A673 (cell line): Measurements from ENCODE around the gene ATE1.

ENCODE experiments used
- EZH2 ChIP-seq: fragments of 200-600 bp; sonication (generic); IDR thresholded peaks from 2 replicates; pipeline ENCODE4 v1.6.1; 2017; ENCODE audit warnings: borderline replicate concordance, low read depth, mild to moderate bottlenecking, mixed read lengths, antibody characterized with exemption, low read length; ENCODE audit not compliant: poor library complexity, severe bottlenecking
- TF ChIP-seq, protein P1 (sequence below): fragments of 300-800, 200-600 bp; sonication (generic); conservative IDR thresholded peaks from 2 replicates; pipeline ENCODE4 v1.5.1; 2017; ENCODE audit warnings: low read depth, mild to moderate bottlenecking, antibody characterized with exemption, low read length, moderate library complexity, mixed read lengths

DNA sequence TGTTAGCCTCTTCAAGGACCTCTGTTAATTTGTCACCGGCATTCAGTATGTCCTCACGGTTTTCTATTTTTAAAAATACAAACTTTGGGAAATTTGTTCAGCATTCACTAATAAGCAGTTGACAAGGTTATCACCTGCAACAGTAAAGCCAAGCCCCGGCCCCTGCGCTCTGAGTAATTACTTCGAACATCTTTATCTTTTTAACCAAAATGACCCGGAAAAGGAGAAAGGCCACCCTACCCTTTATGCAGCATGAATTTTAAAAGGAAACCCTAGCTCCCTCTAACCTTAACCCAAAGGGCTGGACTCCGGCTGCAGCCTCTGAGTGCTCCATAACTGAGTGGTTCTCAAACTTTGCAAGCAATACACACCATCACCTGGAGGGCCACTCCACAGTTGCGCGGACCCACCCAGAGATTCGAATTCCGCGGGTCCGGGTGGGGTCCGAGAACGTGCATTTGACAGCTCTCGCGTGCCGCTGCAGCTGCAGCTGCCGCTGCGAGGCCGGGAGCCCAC, 46.2 kb upstream of the ATE1 start:
- TF ChIP-seq, protein P1, sequence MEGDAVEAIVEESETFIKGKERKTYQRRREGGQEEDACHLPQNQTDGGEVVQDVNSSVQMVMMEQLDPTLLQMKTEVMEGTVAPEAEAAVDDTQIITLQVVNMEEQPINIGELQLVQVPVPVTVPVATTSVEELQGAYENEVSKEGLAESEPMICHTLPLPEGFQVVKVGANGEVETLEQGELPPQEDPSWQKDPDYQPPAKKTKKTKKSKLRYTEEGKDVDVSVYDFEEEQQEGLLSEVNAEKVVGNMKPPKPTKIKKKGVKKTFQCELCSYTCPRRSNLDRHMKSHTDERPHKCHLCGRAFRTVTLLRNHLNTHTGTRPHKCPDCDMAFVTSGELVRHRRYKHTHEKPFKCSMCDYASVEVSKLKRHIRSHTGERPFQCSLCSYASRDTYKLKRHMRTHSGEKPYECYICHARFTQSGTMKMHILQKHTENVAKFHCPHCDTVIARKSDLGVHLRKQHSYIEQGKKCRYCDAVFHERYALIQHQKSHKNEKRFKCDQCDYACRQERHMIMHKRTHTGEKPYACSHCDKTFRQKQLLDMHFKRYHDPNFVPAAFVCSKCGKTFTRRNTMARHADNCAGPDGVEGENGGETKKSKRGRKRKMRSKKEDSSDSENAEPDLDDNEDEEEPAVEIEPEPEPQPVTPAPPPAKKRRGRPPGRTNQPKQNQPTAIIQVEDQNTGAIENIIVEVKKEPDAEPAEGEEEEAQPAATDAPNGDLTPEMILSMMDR = no peak
- TF ChIP-seq EZH2 = no peak
